Astrocyte (in vitro differentiated cells and primary cell): ENCODE data around the gene TOPORS. TPM values are rescaled to one million over a fixed set of nuclear protein-coding genes. Genes with fewer than 3 reads are reported as not detected.

Experiments used
- DNase-seq: peaks from one replicate; pipeline ENCODE4 v3.0.0-alpha.2; 2010; ENCODE audit warnings: low read depth
- FAIRE-seq: peaks from 2 replicates; lab custom pipeline; 2011; peaks lifted over from hg19 to GRCh38; lab: Jason Lieb, UNC
- H2AFZ ChIP-seq: 2 replicates; pipeline ENCODE4 v1.6.0; 2012; ENCODE audit warnings: low read depth, low read length, inconsistent platforms
- H3K27ac ChIP-seq: 2 replicates; pipeline ENCODE4 v1.5.1; 2011; ENCODE audit warnings: low read depth, low read length, inconsistent platforms
- H3K27me3 ChIP-seq: 2 replicates; pipeline ENCODE4 v1.6.0; 2011; ENCODE audit warnings: low read length, inconsistent platforms; ENCODE audit not compliant: insufficient read depth
- H3K36me3 ChIP-seq: 2 replicates; pipeline ENCODE4 v1.5.1; 2011; ENCODE audit warnings: low read length, inconsistent platforms; ENCODE audit not compliant: insufficient read depth
- H3K4me1 ChIP-seq: 2 replicates; pipeline ENCODE4 v1.5.1; 2011; ENCODE audit warnings: low read length, inconsistent platforms; ENCODE audit not compliant: insufficient read depth
- H3K4me2 ChIP-seq: 2 replicates; pipeline ENCODE4 v1.6.0; 2012; ENCODE audit warnings: low read length, inconsistent platforms
- H3K4me3 ChIP-seq: 2 replicates; pipeline ENCODE4 v1.5.1; 2011; ENCODE audit warnings: low read depth, mild to moderate bottlenecking, low read length, inconsistent platforms; ENCODE audit not compliant: insufficient read depth
- H3K79me2 ChIP-seq: 2 replicates; pipeline ENCODE4 v1.6.0; 2012; ENCODE audit warnings: mild to moderate bottlenecking, low read length, inconsistent platforms; ENCODE audit not compliant: insufficient read depth
- H3K9ac ChIP-seq: 2 replicates; pipeline ENCODE4 v1.6.0; 2012; ENCODE audit warnings: mild to moderate bottlenecking, low read length, inconsistent platforms
- H3K9me3 ChIP-seq: 2 replicates; pipeline ENCODE4 v1.5.1; 2012; ENCODE audit warnings: low read depth, mild to moderate bottlenecking, low read length, inconsistent platforms; ENCODE audit not compliant: insufficient read depth
- H4K20me1 ChIP-seq: 2 replicates; pipeline ENCODE4 v1.6.0; 2012; ENCODE audit warnings: low read length, inconsistent platforms; ENCODE audit not compliant: insufficient read depth
- H3K27ac Mint-ChIP-seq: one replicate; pipeline ENCODE4 v1.8.0; 2021; ENCODE audit warnings: mild to moderate bottlenecking, mixed read lengths; ENCODE audit not compliant: unreplicated experiment
- H3K27me3 Mint-ChIP-seq: one replicate; pipeline ENCODE4 v1.8.0; 2021; ENCODE audit warnings: low read depth, mixed read lengths; ENCODE audit not compliant: unreplicated experiment
- H3K36me3 Mint-ChIP-seq: one replicate; pipeline ENCODE4 v1.8.0; 2021; ENCODE audit warnings: low read depth, mixed read lengths; ENCODE audit not compliant: unreplicated experiment
- H3K4me1 Mint-ChIP-seq: one replicate; pipeline ENCODE4 v1.8.0; 2021; ENCODE audit warnings: low read depth, mixed read lengths; ENCODE audit not compliant: unreplicated experiment
- H3K4me3 Mint-ChIP-seq: one replicate; pipeline ENCODE4 v1.8.0; 2021; ENCODE audit warnings: mild to moderate bottlenecking, moderate library complexity, mixed read lengths; ENCODE audit not compliant: unreplicated experiment
- H3K9me3 Mint-ChIP-seq: one replicate; pipeline ENCODE4 v1.8.0; 2021; ENCODE audit warnings: mild to moderate bottlenecking, mixed read lengths; ENCODE audit not compliant: unreplicated experiment
- EZH2 ChIP-seq: IDR thresholded peaks from 2 replicates; pipeline ENCODE4 v1.6.1; 2012; ENCODE audit warnings: mild to moderate bottlenecking, low read length, inconsistent platforms; ENCODE audit not compliant: insufficient read depth
- total RNA-seq: library from RNA; stranded (reverse); gene quantifications from 2 replicates; pipeline ENCODE4 v1.2.1, GENCODE V29; 2021
- TF ChIP-seq, protein P1 (sequence below): IDR thresholded peaks from 2 replicates; pipeline ENCODE4 v1.5.1; 2011; ENCODE audit warnings: low read depth, mild to moderate bottlenecking, inconsistent platforms, low read length, moderate library complexity; ENCODE audit not compliant: insufficient read depth

TOPORS gene
- total RNA-seq, 1 donor from 2014 or later, result 20.4 TPM

DNA sequence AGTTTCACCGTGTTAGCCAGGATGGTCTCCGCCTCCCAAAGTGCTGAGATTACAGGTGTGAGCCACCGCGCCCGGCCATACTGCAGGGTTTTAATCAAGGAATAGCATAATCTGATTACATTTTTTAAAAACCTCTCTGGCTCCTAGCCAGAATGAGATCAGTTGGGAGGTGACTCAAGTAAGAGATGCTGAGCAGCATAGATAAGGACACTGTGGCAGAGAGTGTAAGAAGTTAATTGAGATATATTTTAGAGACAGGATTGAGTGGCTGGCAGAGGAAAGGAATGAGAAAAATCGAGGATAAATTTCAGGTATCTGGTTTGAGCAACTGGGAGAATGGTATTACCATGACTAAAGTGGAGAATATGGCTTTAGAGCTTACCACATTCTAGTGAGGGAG, 19.1 kb downstream of the TOPORS start:
- Histone ChIP-seq H3K4me3 (no peak overlapping the region), H3K9ac (no peak overlapping the region), H3K27me3 (no peaks in the 10 kb centered on the region), H3K79me2 (no peaks in the 10 kb centered on the region), H3K27ac (no peak overlapping the region), H4K20me1 (no peaks in the 10 kb centered on the region), H3K9me3 (no peaks in the 10 kb centered on the region), H3K4me2 (no peak overlapping the region), H2AFZ (no peak overlapping the region), H3K36me3 (no peaks in the 10 kb centered on the region), H3K4me1 (no peaks in the 10 kb centered on the region)
- Mint-ChIP-seq H3K9me3 (no peaks in the 10 kb centered on the region), H3K27ac (no peak overlapping the region), H3K27me3 (no peaks in the 10 kb centered on the region), H3K4me1 (peaks cover 17% of the 10 kb centered on the region), H3K36me3 (peaks cover 5% of the 10 kb centered on the region), H3K4me3 (no peak overlapping the region)
- DNase-seq (no peak), FAIRE-seq (no peak)
- TF ChIP-seq, protein P1, sequence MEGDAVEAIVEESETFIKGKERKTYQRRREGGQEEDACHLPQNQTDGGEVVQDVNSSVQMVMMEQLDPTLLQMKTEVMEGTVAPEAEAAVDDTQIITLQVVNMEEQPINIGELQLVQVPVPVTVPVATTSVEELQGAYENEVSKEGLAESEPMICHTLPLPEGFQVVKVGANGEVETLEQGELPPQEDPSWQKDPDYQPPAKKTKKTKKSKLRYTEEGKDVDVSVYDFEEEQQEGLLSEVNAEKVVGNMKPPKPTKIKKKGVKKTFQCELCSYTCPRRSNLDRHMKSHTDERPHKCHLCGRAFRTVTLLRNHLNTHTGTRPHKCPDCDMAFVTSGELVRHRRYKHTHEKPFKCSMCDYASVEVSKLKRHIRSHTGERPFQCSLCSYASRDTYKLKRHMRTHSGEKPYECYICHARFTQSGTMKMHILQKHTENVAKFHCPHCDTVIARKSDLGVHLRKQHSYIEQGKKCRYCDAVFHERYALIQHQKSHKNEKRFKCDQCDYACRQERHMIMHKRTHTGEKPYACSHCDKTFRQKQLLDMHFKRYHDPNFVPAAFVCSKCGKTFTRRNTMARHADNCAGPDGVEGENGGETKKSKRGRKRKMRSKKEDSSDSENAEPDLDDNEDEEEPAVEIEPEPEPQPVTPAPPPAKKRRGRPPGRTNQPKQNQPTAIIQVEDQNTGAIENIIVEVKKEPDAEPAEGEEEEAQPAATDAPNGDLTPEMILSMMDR, result no peak
- no peak for TF ChIP-seq EZH2

DNA sequence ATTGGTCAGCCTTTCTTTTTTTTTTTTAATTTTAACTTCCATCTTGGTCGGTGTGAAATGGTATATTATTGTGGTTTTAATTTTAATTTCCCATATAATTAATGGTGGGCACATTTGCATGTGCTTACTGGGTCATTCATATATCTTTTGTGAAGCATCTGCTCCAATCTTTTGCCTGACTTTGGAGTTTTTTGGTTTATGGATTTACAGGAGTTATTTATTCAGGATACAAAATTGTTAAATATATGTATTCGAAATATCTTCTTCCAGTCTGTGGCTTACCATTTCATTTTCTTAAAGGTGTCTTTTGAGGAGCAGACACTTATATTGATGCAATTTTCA, 25.7 kb downstream of the TOPORS start:
- Mint-ChIP-seq H3K4me3 (peak overlapping the region; percentile 97), H3K27ac (peak overlapping the region; percentile 96)

More for the DNA sequence above, 25.7 kb downstream of the TOPORS start:
- H3K9me3 Mint-ChIP-seq, result peaks cover 5% of the 10 kb centered on the region
- H3K36me3 Mint-ChIP-seq, result peaks cover 29% of the 10 kb centered on the region
- Histone ChIP-seq H3K4me1 (peaks cover 8% of the 10 kb centered on the region), H3K9me3 (no peaks in the 10 kb centered on the region), H3K9ac (peak overlapping the region; percentile 88), H3K36me3 (no peaks in the 10 kb centered on the region), H3K27ac (peak overlapping the region; percentile 68), H2AFZ (no peak overlapping the region), H3K4me2 (peak overlapping the region; percentile 96), H3K79me2 (peaks cover 30% of the 10 kb centered on the region), H4K20me1 (peaks cover 7% of the 10 kb centered on the region), H3K27me3 (no peaks in the 10 kb centered on the region), H3K4me3 (peak overlapping the region; percentile 95)
- DNase-seq (no peak), FAIRE-seq (no peak)
- TF ChIP-seq, protein P1, result no peak
- TF ChIP-seq EZH2, result no peak
- H3K27me3 Mint-ChIP-seq, result no peaks in the 10 kb centered on the region
- H3K4me1 Mint-ChIP-seq, result peaks cover 21% of the 10 kb centered on the region
